Stimulated activated CD8-positive, alpha-beta memory T cell treated with anti-CD3 and anti-CD28 coated beads, Interleukin-7, amount 100 ng/mL, for 24 hours (primary cell): Measurements from ENCODE around the gene GARS1.
A peak's percentile ranks its signal among the peaks of the same experiment; 100 is the strongest.
"Not testable (repeated sequence)": the region's sequence is repeated elsewhere in the genome, so short reads cannot be mapped to it uniquely, and the experiment has no call there.

Source experiments
- DNase-seq: peaks from one replicate; pipeline ENCODE4 v3.0.0-alpha.2; 2020; ENCODE audit warnings: low read depth

Gene GARS1

GRCh38 chr7:30594540-30595435 lies at the start of gene GARS1:
GARS1 (plus strand) TSS chr7:30594878; CDS start chr7:30594922, 44 bp downstream.
- peak; percentile 81 for DNase-seq

- DNase-seq, result no peak
Observed at GRCh38 chr7:30545791-30546555, 48.7 kb upstream of the GARS1 start.

GRCh38 chr7:30546596-30546995 lies 48.1 kb upstream of the GARS1 start:
- no peak for DNase-seq

GRCh38 chr7:30548845-30549244 lies 45.8 kb upstream of the GARS1 start:
- DNase-seq, result peak; percentile 5

GRCh38 chr7:30549931-30550493 lies 44.7 kb upstream of the GARS1 start:
- no peak for DNase-seq

- DNase-seq, result no peak
Observed at GRCh38 chr7:30552330-30552729, 42.3 kb upstream of the GARS1 start.

GRCh38 chr7:30553141-30553540 lies 41.5 kb upstream of the GARS1 start:
- DNase-seq, result no peak

- DNase-seq, result no peak
Observed at GRCh38 chr7:30553546-30553945, 41.1 kb upstream of the GARS1 start.

GRCh38 chr7:30555525-30555924 lies 39.2 kb upstream of the GARS1 start:
- no peak for DNase-seq

GRCh38 chr7:30556840-30557239 lies 37.8 kb upstream of the GARS1 start:
- DNase-seq, result no peak

- no peak for DNase-seq
Observed at GRCh38 chr7:30557245-30557644, 37.4 kb upstream of the GARS1 start.

GRCh38 chr7:30559611-30560010 lies 35.1 kb upstream of the GARS1 start:
- DNase-seq, result no peak

- no peak for DNase-seq
Observed at GRCh38 chr7:30561389-30561788, 33.3 kb upstream of the GARS1 start.

GRCh38 chr7:30562498-30562897 lies 32.2 kb upstream of the GARS1 start:
- no peak for DNase-seq

GRCh38 chr7:30562909-30563308 lies 31.8 kb upstream of the GARS1 start:
- DNase-seq, result no peak

GRCh38 chr7:30563326-30563942 lies 31.2 kb upstream of the GARS1 start:
- no peak for DNase-seq

GRCh38 chr7:30564243-30564892 lies 30.3 kb upstream of the GARS1 start:
- peak; percentile 59 for DNase-seq

- no peak for DNase-seq
Observed at GRCh38 chr7:30566596-30566995, 28.1 kb upstream of the GARS1 start.

GRCh38 chr7:30567081-30567480 lies 27.6 kb upstream of the GARS1 start:
- no peak for DNase-seq

- DNase-seq, result not testable (repeated sequence)
Observed at GRCh38 chr7:30570238-30570637, 24.4 kb upstream of the GARS1 start.

- DNase-seq, result no peak
Observed at GRCh38 chr7:30572212-30572841, 22.4 kb upstream of the GARS1 start.
